Amniotic stem cell (primary cell): ENCODE results near the gene FCN1.
"Not testable (repeated sequence)": the region's sequence is repeated elsewhere in the genome, so short reads cannot be mapped to it uniquely, and the experiment has no call there.

Experiments used
- DNase-seq: peaks from one replicate; lab custom pipeline; 2025; lab: John Stamatoyannopoulos, UW

Gene FCN1

GRCh38 chr9:134917431-134918373 lies at the start of gene FCN1:
Gene FCN1 (minus strand): TSS chr9:134917912. CDS start chr9:134917871, 41 bp downstream.
- DNase-seq: no peak

- DNase-seq: no peak
Observed at GRCh38 chr9:134966697-134967546, 49.2 kb upstream of the FCN1 start.

GRCh38 chr9:134966270-134966669 lies 48.6 kb upstream of the FCN1 start:
- no peak for DNase-seq

- no peak for DNase-seq
Observed at GRCh38 chr9:134965851-134966250, 48.1 kb upstream of the FCN1 start.

GRCh38 chr9:134965411-134965810 lies 47.7 kb upstream of the FCN1 start:
- DNase-seq: no peak

GRCh38 chr9:134964271-134965055 lies 46.8 kb upstream of the FCN1 start:
- no peak for DNase-seq

- no peak for DNase-seq
Observed at GRCh38 chr9:134963546-134963945, 45.8 kb upstream of the FCN1 start.

GRCh38 chr9:134962973-134963364 lies 45.3 kb upstream of the FCN1 start:
- DNase-seq: no peak

- no peak for DNase-seq
Observed at GRCh38 chr9:134962065-134962972, 44.6 kb upstream of the FCN1 start.

GRCh38 chr9:134961331-134962064 lies 43.8 kb upstream of the FCN1 start:
- no peak for DNase-seq

- DNase-seq: no peak
Observed at GRCh38 chr9:134960701-134961181, 43.0 kb upstream of the FCN1 start.

GRCh38 chr9:134959971-134960310 lies 42.2 kb upstream of the FCN1 start:
- DNase-seq: no peak

- no peak for DNase-seq
Observed at GRCh38 chr9:134959126-134959970, 41.6 kb upstream of the FCN1 start.

- no peak for DNase-seq
Observed at GRCh38 chr9:134957945-134958227, 40.2 kb upstream of the FCN1 start.

- DNase-seq: no peak
Observed at GRCh38 chr9:134957165-134957944, 39.6 kb upstream of the FCN1 start.

- DNase-seq: not testable (repeated sequence)
Observed at GRCh38 chr9:134956387-134956786, 38.7 kb upstream of the FCN1 start.

- no peak for DNase-seq
Observed at GRCh38 chr9:134955801-134956200, 38.1 kb upstream of the FCN1 start.

- no peak for DNase-seq
Observed at GRCh38 chr9:134955156-134955555, 37.4 kb upstream of the FCN1 start.

GRCh38 chr9:134951994-134952393 lies 34.3 kb upstream of the FCN1 start:
- no peak for DNase-seq
